Glutamatergic neuron (in vitro differentiated cells): ENCODE data around the gene GALNT17. TPM values are rescaled to one million over a fixed set of nuclear protein-coding genes. Genes with fewer than 3 reads are reported as not detected.

Experiments
- DNase-seq: peaks from one replicate; pipeline ENCODE4 v3.0.0; 2022
- H3K27ac Mint-ChIP-seq: one replicate; pipeline ENCODE4 v1.8.0; 2020; ENCODE audit warnings: mild to moderate bottlenecking, mixed read lengths, inconsistent platforms; ENCODE audit not compliant: unreplicated experiment
- H3K27me3 Mint-ChIP-seq: one replicate; pipeline ENCODE4 v1.8.0; 2020; ENCODE audit warnings: mild to moderate bottlenecking, moderate library complexity, mixed read lengths, inconsistent platforms; ENCODE audit not compliant: unreplicated experiment
- H3K36me3 Mint-ChIP-seq: one replicate; pipeline ENCODE4 v1.8.0; 2020; ENCODE audit warnings: mild to moderate bottlenecking, mixed read lengths, inconsistent platforms; ENCODE audit not compliant: unreplicated experiment
- H3K4me1 Mint-ChIP-seq: one replicate; pipeline ENCODE4 v1.8.0; 2020; ENCODE audit warnings: mild to moderate bottlenecking, low read depth, mixed read lengths, inconsistent platforms; ENCODE audit not compliant: unreplicated experiment
- H3K4me3 Mint-ChIP-seq: one replicate; pipeline ENCODE4 v1.8.0; 2020; ENCODE audit warnings: mild to moderate bottlenecking, mixed read lengths, inconsistent platforms; ENCODE audit not compliant: unreplicated experiment
- H3K9me3 Mint-ChIP-seq: one replicate; pipeline ENCODE4 v1.8.0; 2020; ENCODE audit warnings: mild to moderate bottlenecking, moderate library complexity, mixed read lengths, inconsistent platforms; ENCODE audit not compliant: unreplicated experiment
- total RNA-seq: library from RNA; stranded (reverse); fragmentation: NEBNext Ultra II Directional; extraction: Animal tissue kit (Norgen Biotek cat#: 25700); gene quantifications from one replicate; pipeline ENCODE4 v1.2.1, GENCODE V29; 2021; ENCODE audit not compliant: unreplicated experiment
- TF ChIP-seq, protein P1 (sequence below): fragments of 200-600 bp; sonication (generic); IDR thresholded peaks from one replicate; pipeline ENCODE4 v1.5.0; 2021; ENCODE audit not compliant: partially characterized antibody, unreplicated experiment

Gene GALNT17
- total RNA-seq, 1 donor from 2014 or later: 42.0 TPM

DNA sequence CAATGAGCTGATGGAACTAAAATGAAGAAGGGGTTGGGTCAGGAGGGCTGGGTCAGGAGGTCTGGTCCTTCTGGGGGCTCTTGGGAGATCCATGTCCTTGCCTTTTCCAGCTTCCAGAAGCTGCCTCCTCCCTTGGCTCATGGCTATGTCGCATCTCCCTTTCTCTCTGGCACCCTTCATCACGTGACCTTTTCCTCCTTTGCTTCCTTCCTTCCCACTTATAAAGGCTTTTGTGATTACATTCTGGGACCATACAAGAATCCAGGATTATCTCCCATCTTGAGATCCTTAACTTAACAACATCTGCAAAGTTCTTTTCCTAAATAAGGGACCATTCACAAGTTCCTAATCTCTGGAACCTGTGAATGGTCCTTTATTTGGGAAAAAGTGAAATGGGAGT lies 290.2 kb downstream of the GALNT17 start:
- H3K36me3 Mint-ChIP-seq: peaks cover 12% of the 10 kb centered on the region
- H3K4me1 Mint-ChIP-seq: peaks cover 8% of the 10 kb centered on the region
- no peak for DNase-seq
- peaks cover 2% of the 10 kb centered on the region for H3K9me3 Mint-ChIP-seq
- TF ChIP-seq, protein P1, sequence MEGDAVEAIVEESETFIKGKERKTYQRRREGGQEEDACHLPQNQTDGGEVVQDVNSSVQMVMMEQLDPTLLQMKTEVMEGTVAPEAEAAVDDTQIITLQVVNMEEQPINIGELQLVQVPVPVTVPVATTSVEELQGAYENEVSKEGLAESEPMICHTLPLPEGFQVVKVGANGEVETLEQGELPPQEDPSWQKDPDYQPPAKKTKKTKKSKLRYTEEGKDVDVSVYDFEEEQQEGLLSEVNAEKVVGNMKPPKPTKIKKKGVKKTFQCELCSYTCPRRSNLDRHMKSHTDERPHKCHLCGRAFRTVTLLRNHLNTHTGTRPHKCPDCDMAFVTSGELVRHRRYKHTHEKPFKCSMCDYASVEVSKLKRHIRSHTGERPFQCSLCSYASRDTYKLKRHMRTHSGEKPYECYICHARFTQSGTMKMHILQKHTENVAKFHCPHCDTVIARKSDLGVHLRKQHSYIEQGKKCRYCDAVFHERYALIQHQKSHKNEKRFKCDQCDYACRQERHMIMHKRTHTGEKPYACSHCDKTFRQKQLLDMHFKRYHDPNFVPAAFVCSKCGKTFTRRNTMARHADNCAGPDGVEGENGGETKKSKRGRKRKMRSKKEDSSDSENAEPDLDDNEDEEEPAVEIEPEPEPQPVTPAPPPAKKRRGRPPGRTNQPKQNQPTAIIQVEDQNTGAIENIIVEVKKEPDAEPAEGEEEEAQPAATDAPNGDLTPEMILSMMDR: no peak
- no peak overlapping the region for H3K4me3 Mint-ChIP-seq
- peaks cover 6% of the 10 kb centered on the region for H3K27me3 Mint-ChIP-seq
- H3K27ac Mint-ChIP-seq: no peak overlapping the region

DNA sequence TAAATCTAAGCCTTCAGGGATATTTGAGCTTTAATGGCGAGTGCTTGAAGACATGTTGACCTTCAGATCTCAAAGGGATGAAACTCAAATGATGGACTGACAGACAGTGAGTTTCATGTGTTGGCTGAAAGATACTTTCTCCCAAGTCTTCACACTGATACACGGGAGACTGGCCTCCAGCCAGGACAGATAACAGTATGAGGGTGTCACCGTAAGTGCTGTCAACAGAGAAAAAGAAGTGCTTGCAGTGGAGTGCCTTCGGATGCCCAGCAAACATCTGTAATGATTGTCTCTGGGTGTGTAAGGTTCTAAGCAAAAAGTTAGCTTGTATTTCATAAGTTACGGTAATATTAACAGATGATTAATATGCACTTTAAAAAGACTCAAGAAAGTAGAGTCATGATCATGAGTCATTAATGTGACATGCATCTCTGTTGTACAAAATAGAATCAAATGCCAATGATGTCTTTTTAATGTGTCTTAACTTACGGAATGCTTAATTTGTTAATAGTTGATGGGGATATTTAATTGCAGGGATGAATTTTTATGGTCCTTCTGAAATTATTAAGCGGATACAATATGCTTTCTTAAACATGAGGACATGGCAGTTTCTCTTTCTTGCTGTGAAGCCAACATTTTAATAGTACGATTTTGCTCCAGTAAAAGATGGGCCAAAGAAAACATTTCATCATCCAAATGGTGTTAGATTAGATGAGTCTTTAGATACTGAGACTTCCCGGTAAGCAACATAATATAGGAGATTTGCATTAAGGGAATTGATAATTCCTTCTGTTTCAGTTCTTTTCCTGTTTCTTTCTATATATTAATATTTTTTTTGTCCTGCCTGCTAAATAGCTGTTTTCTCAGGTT lies 292.5 kb downstream of the GALNT17 start:
- peaks cover 4% of the 10 kb centered on the region for H3K9me3 Mint-ChIP-seq
- peaks cover 6% of the 10 kb centered on the region for H3K4me1 Mint-ChIP-seq
- DNase-seq: no peak
- H3K36me3 Mint-ChIP-seq: peaks cover 4% of the 10 kb centered on the region
- TF ChIP-seq, protein P1: no peak
- peaks cover 1% of the 10 kb centered on the region for H3K27me3 Mint-ChIP-seq
- no peak overlapping the region for H3K4me3 Mint-ChIP-seq
- H3K27ac Mint-ChIP-seq: no peak overlapping the region

DNA sequence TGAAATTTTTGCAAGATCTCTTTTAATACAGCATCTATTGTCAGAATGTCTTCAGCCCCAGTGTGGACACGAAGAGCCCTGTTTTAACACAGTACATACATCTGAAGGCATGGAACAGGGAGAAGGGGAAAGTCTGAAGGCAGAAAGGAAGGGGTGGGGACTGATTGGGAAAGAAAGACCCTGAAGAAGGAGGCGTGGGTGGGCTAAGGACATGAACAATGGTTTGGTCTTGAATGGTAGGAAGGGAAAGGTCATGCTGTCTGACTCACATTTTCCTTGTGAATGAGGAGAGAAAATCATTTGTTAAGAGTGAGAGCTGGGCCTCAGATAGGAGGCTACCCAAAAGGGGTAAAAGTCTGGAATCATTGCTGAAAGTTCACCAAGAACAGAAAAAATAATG lies 297.1 kb downstream of the GALNT17 start:
- Mint-ChIP-seq H3K27me3 (peaks cover 4% of the 10 kb centered on the region), H3K9me3 (peaks cover 6% of the 10 kb centered on the region), H3K4me1 (peaks cover 7% of the 10 kb centered on the region), H3K27ac (no peak overlapping the region), H3K4me3 (no peak overlapping the region), H3K36me3 (peaks cover 4% of the 10 kb centered on the region)
- TF ChIP-seq, protein P1: no peak
- DNase-seq: no peak

DNA sequence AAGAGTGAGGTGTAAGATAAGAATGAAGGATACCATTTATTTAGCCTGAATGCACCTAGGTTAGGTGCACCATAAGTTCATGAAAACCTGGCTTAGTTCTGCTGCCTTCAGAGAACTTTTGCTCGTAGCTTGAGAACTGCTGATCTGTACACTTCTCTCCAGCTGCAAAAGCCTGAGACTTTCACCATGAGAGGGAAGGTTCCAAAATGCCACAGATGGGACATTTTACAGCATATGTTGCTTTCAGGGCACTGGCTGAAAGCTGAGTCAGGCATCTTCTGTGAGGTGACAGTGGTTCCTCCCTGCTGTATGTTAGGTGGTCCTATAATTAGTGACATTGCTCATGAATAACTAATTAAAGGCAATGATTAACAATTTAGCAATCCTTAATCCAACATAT lies 298.3 kb downstream of the GALNT17 start:
- peaks cover 12% of the 10 kb centered on the region for H3K36me3 Mint-ChIP-seq
- H3K27ac Mint-ChIP-seq: peak overlapping the region; percentile 67
- no peak for DNase-seq
- H3K9me3 Mint-ChIP-seq: peaks cover 6% of the 10 kb centered on the region
- peaks cover 6% of the 10 kb centered on the region for H3K27me3 Mint-ChIP-seq
- peak overlapping the region; percentile 38 for H3K4me3 Mint-ChIP-seq
- TF ChIP-seq, protein P1: no peak
- H3K4me1 Mint-ChIP-seq: peaks cover 7% of the 10 kb centered on the region

DNA sequence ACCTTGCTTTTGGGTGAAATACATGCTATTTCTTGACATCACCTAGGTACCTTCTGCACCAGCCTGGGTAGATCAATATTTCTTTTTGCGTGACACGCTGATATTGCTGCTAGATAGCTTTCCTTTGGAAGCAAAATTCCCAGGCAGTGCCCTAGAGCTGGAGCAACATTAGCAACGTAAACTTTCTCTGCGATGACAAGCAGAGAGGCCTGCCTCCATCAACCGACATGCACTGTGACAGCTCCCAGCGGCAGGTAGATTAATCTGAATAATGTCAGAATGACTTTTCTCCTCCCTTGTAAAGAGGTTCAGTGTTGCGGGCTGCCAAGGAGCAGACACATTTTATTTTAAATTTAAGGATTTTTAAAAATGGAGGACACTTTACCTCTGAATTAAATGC lies 307.4 kb downstream of the GALNT17 start:
- peaks cover 25% of the 10 kb centered on the region for H3K36me3 Mint-ChIP-seq
- no peaks in the 10 kb centered on the region for H3K4me1 Mint-ChIP-seq
- peaks cover 4% of the 10 kb centered on the region for H3K27me3 Mint-ChIP-seq
- TF ChIP-seq, protein P1: no peak
- H3K27ac Mint-ChIP-seq: no peak overlapping the region
- no peak for DNase-seq
- peaks cover 13% of the 10 kb centered on the region for H3K9me3 Mint-ChIP-seq
- H3K4me3 Mint-ChIP-seq: no peak overlapping the region
